ENCODE measurements around the gene SLC35F1. TPM values are rescaled to one million over a fixed set of nuclear protein-coding genes. Genes with fewer than 3 reads are reported as not detected.

The SLC35F1 gene
- polyA plus RNA-seq, 3 donors from 2014 or later, result not detected

GRCh38 chr6:118319416-118319815 lies 412.4 kb downstream of the SLC35F1 start:
- Mint-ChIP-seq H3K9me3 (no peaks in the 10 kb centered on the region), H3K27ac (no peak overlapping the region), H3K4me3 (no peak overlapping the region), H3K36me3 (no peaks in the 10 kb centered on the region), H3K27me3 (ENCODE audit: low read depth in 3 of 3) (peaks cover 0 to 5% (median 0%) of the 10 kb centered on the region in 3 donors), H3K4me1 (no peaks in the 10 kb centered on the region)
- DNase-seq, result no peak

GRCh38 chr6:118319894-118320649 lies 413.0 kb downstream of the SLC35F1 start:
- no peaks in the 10 kb centered on the region for H3K36me3 Mint-ChIP-seq
- H3K27me3 Mint-ChIP-seq (ENCODE audit: low read depth in 3 of 3), result peaks cover 0 to 5% (median 0%) of the 10 kb centered on the region in 3 donors
- H3K27ac Mint-ChIP-seq, result no peak overlapping the region
- H3K4me1 Mint-ChIP-seq, result no peaks in the 10 kb centered on the region
- H3K9me3 Mint-ChIP-seq, result no peaks in the 10 kb centered on the region
- DNase-seq, result no peak
- H3K4me3 Mint-ChIP-seq, result no peak overlapping the region

GRCh38 chr6:118320652-118321051 lies 413.6 kb downstream of the SLC35F1 start:
- Mint-ChIP-seq H3K36me3 (no peaks in the 10 kb centered on the region), H3K9me3 (no peaks in the 10 kb centered on the region), H3K27me3 (ENCODE audit: low read depth in 3 of 3) (peaks cover 0 to 6% (median 1%) of the 10 kb centered on the region in 3 donors), H3K27ac (no peak overlapping the region), H3K4me3 (no peak overlapping the region), H3K4me1 (no peaks in the 10 kb centered on the region)
- DNase-seq, result no peak

GRCh38 chr6:118324116-118324515 lies 417.1 kb downstream of the SLC35F1 start:
- no peak overlapping the region for H3K27ac Mint-ChIP-seq
- no peaks in the 10 kb centered on the region for H3K36me3 Mint-ChIP-seq
- H3K4me1 Mint-ChIP-seq, result no peaks in the 10 kb centered on the region
- H3K4me3 Mint-ChIP-seq, result no peak overlapping the region
- no peaks in the 10 kb centered on the region for H3K9me3 Mint-ChIP-seq
- H3K27me3 Mint-ChIP-seq (ENCODE audit: low read depth in 3 of 3), result peaks cover 1 to 6% (median 2%) of the 10 kb centered on the region in 3 donors
- no peak for DNase-seq

- H3K27ac Mint-ChIP-seq, result no peak overlapping the region
- no peak for DNase-seq
- no peaks in the 10 kb centered on the region for H3K4me1 Mint-ChIP-seq
- H3K9me3 Mint-ChIP-seq, result no peaks in the 10 kb centered on the region
- H3K36me3 Mint-ChIP-seq, result no peaks in the 10 kb centered on the region
- H3K4me3 Mint-ChIP-seq, result no peak overlapping the region
- peaks cover 4 to 6% (median 5%) of the 10 kb centered on the region in 3 donors for H3K27me3 Mint-ChIP-seq (ENCODE audit: low read depth in 3 of 3)
Observed at GRCh38 chr6:118325220-118325860, 418.3 kb downstream of the SLC35F1 start.

GRCh38 chr6:118326712-118327111 lies 419.6 kb downstream of the SLC35F1 start:
- Mint-ChIP-seq H3K27ac (no peak overlapping the region), H3K27me3 (ENCODE audit: low read depth in 3 of 3) (peaks cover 3 to 5% (median 4%) of the 10 kb centered on the region in 3 donors), H3K36me3 (no peaks in the 10 kb centered on the region), H3K9me3 (no peaks in the 10 kb centered on the region), H3K4me3 (no peak overlapping the region), H3K4me1 (no peaks in the 10 kb centered on the region)
- DNase-seq, result no peak

- Mint-ChIP-seq H3K27me3 (ENCODE audit: low read depth in 3 of 3) (peaks cover 3 to 5% (median 4%) of the 10 kb centered on the region in 3 donors), H3K9me3 (no peaks in the 10 kb centered on the region), H3K27ac (no peak overlapping the region), H3K36me3 (no peaks in the 10 kb centered on the region), H3K4me3 (no peak overlapping the region), H3K4me1 (no peaks in the 10 kb centered on the region)
- no peak for DNase-seq
Observed at GRCh38 chr6:118327237-118327636, 420.2 kb downstream of the SLC35F1 start.

- no peaks in the 10 kb centered on the region for H3K4me1 Mint-ChIP-seq
- H3K27ac Mint-ChIP-seq, result no peak overlapping the region
- H3K4me3 Mint-ChIP-seq, result no peak overlapping the region
- H3K9me3 Mint-ChIP-seq, result peaks cover 15 to 31% (median 17%) of the 10 kb centered on the region in 6 donors
- no peak for DNase-seq
- peaks cover 0 to 6% (median 3%) of the 10 kb centered on the region in 3 donors for H3K27me3 Mint-ChIP-seq (ENCODE audit: low read depth in 3 of 3)
- H3K36me3 Mint-ChIP-seq, result peaks cover 0 to 4% (median 3%) of the 10 kb centered on the region in 3 donors
Observed at GRCh38 chr6:118333772-118334171, 426.7 kb downstream of the SLC35F1 start.

- H3K27ac Mint-ChIP-seq, result no peak overlapping the region
- H3K4me3 Mint-ChIP-seq, result no peak overlapping the region
Observed at GRCh38 chr6:118334634-118335033, 427.6 kb downstream of the SLC35F1 start.

GRCh38 chr6:118335325-118335816 lies 428.3 kb downstream of the SLC35F1 start:
- Mint-ChIP-seq H3K9me3 (peaks cover 22 to 42% (median 29%) of the 10 kb centered on the region in 6 donors), H3K36me3 (peaks cover 0 to 7% (median 3%) of the 10 kb centered on the region in 3 donors), H3K4me1 (no peaks in the 10 kb centered on the region), H3K27ac (no peak overlapping the region), H3K27me3 (ENCODE audit: low read depth in 3 of 3) (peaks cover 0 to 5% (median 3%) of the 10 kb centered on the region in 3 donors), H3K4me3 (no peak overlapping the region)
- no peak for DNase-seq

More at GRCh38 chr6:118334634-118335033, 427.6 kb downstream of the SLC35F1 start:
- no peak for DNase-seq
- H3K4me1 Mint-ChIP-seq, result no peaks in the 10 kb centered on the region
- H3K27me3 Mint-ChIP-seq (ENCODE audit: low read depth in 3 of 3), result peaks cover 0 to 6% (median 5%) of the 10 kb centered on the region in 3 donors
- peaks cover 0 to 7% (median 3%) of the 10 kb centered on the region in 3 donors for H3K36me3 Mint-ChIP-seq
- H3K9me3 Mint-ChIP-seq, result peaks cover 19 to 35% (median 24%) of the 10 kb centered on the region in 6 donors

- peaks cover 0 to 2% of the 10 kb centered on the region in 2 donors for H3K4me1 Mint-ChIP-seq
- DNase-seq, result no peak
- H3K27ac Mint-ChIP-seq, result no peak overlapping the region
- no peak overlapping the region for H3K4me3 Mint-ChIP-seq
- H3K36me3 Mint-ChIP-seq, result peaks cover 0 to 6% (median 3%) of the 10 kb centered on the region in 3 donors
- peaks cover 9 to 34% (median 19%) of the 10 kb centered on the region in 6 donors for H3K9me3 Mint-ChIP-seq
- H3K27me3 Mint-ChIP-seq (ENCODE audit: low read depth in 3 of 3), result peaks cover 0 to 9% (median 2%) of the 10 kb centered on the region in 3 donors
Observed at GRCh38 chr6:118344014-118344670, 437.1 kb downstream of the SLC35F1 start.

- no peak for DNase-seq
- H3K4me3 Mint-ChIP-seq, result no peak overlapping the region
- H3K27ac Mint-ChIP-seq, result no peak overlapping the region
- H3K4me1 Mint-ChIP-seq, result peaks cover 0 to 2% of the 10 kb centered on the region in 2 donors
- peaks cover 0 to 2% (median 1%) of the 10 kb centered on the region in 3 donors for H3K27me3 Mint-ChIP-seq (ENCODE audit: low read depth in 3 of 3)
- H3K36me3 Mint-ChIP-seq, result no peaks in the 10 kb centered on the region
- H3K9me3 Mint-ChIP-seq, result peaks cover 0 to 3% (median 0%) of the 10 kb centered on the region in 6 donors
Observed at GRCh38 chr6:118350881-118351430, 443.9 kb downstream of the SLC35F1 start.

- no peak for DNase-seq
- Mint-ChIP-seq H3K9me3 (peaks cover 0 to 2% (median 0%) of the 10 kb centered on the region in 6 donors), H3K4me1 (no peaks in the 10 kb centered on the region), H3K4me3 (no peak overlapping the region), H3K27me3 (ENCODE audit: low read depth in 3 of 3) (peaks cover 0 to 9% (median 6%) of the 10 kb centered on the region in 3 donors), H3K27ac (no peak overlapping the region), H3K36me3 (no peaks in the 10 kb centered on the region)
Observed at GRCh38 chr6:118353564-118353963, 446.5 kb downstream of the SLC35F1 start.

All from immature natural killer cell (primary cell).